H9 (cell line): ENCODE data around the gene LYSMD3. TPM values are rescaled to one million over a fixed set of nuclear protein-coding genes. Genes with fewer than 3 reads are reported as not detected.

ENCODE experiments used
- DNase-seq: peaks from one replicate; pipeline ENCODE4 v3.0.0-alpha.2; 2017
- H2AFZ ChIP-seq: one replicate; pipeline ENCODE4 v1.6.1; 2013; ENCODE audit warnings: mild to moderate bottlenecking, low read length, control low read depth, moderate library complexity
- H2AK5ac ChIP-seq: 2 replicates; pipeline ENCODE4 v1.6.1; 2013; ENCODE audit warnings: low read length, control low read depth, mixed read lengths; ENCODE audit not compliant: insufficient read length
- H2BK120ac ChIP-seq: one replicate; pipeline ENCODE4 v1.6.1; 2013; ENCODE audit warnings: low read depth, mild to moderate bottlenecking, low read length, control low read depth, inconsistent platforms; ENCODE audit not compliant: poor library complexity, severe bottlenecking
- H2BK12ac ChIP-seq: 2 replicates; pipeline ENCODE4 v1.6.1; 2013; ENCODE audit warnings: low read length, control low read depth, mixed read lengths, low read depth; ENCODE audit not compliant: insufficient read length
- H2BK15ac ChIP-seq: 2 replicates; pipeline ENCODE4 v1.6.1; 2013; ENCODE audit warnings: low read depth, low read length, control low read depth
- H2BK20ac ChIP-seq: one replicate; pipeline ENCODE4 v1.6.1; 2013; ENCODE audit warnings: low read depth, mild to moderate bottlenecking, low read length, control low read depth, inconsistent platforms; ENCODE audit not compliant: poor library complexity, severe bottlenecking
- H2BK5ac ChIP-seq: 2 replicates; pipeline ENCODE4 v1.6.1; 2013; ENCODE audit warnings: low read length, control low read depth, mixed read lengths; ENCODE audit not compliant: insufficient read length
- H3K14ac ChIP-seq: 2 replicates; pipeline ENCODE4 v1.6.1; 2013; ENCODE audit warnings: low read length, control low read depth; ENCODE audit not compliant: insufficient read depth
- H3K18ac ChIP-seq: 2 replicates; pipeline ENCODE4 v1.6.1; 2013; ENCODE audit warnings: low read depth, mild to moderate bottlenecking, mixed read lengths, low read length, control low read depth; ENCODE audit not compliant: insufficient read length
- H3K23ac ChIP-seq: 2 replicates; pipeline ENCODE4 v1.6.1; 2013; ENCODE audit warnings: low read length, control low read depth, mixed read lengths, low read depth; ENCODE audit not compliant: insufficient read length
- H3K23me2 ChIP-seq: 2 replicates; pipeline ENCODE4 v1.6.1; 2013; ENCODE audit warnings: low read depth, mild to moderate bottlenecking, mixed read lengths, low read length, control low read depth; ENCODE audit not compliant: insufficient read length, poor library complexity, severe bottlenecking
- H3K27ac ChIP-seq: 2 replicates; pipeline ENCODE4 v1.5.1; 2013; ENCODE audit warnings: low read length, control low read depth, mixed read lengths, low read depth; ENCODE audit not compliant: insufficient read length
- H3K27me3 ChIP-seq: 2 replicates; pipeline ENCODE4 v1.6.1; 2013; ENCODE audit warnings: low read length, control low read depth, inconsistent platforms; ENCODE audit not compliant: insufficient read depth
- H3K4ac ChIP-seq: 2 replicates; pipeline ENCODE4 v1.6.1; 2013; ENCODE audit warnings: low read depth, mild to moderate bottlenecking, control low read depth, inconsistent platforms, low read length, moderate library complexity
- H3K4me1 ChIP-seq: 2 replicates; pipeline ENCODE4 v1.6.1; 2013; ENCODE audit warnings: low read length, control low read depth, inconsistent platforms; ENCODE audit not compliant: insufficient read depth
- H3K4me2 ChIP-seq: 2 replicates; pipeline ENCODE4 v1.6.1; 2013; ENCODE audit warnings: low read length, control low read depth, mixed read lengths; ENCODE audit not compliant: insufficient read length, insufficient read depth
- H3K56ac ChIP-seq: 2 replicates; pipeline ENCODE4 v1.6.1; 2013; ENCODE audit warnings: low read depth, mild to moderate bottlenecking, mixed read lengths, low read length, control low read depth; ENCODE audit not compliant: insufficient read length
- H3K79me1 ChIP-seq: 2 replicates; pipeline ENCODE4 v1.6.1; 2013; ENCODE audit warnings: low read depth, mild to moderate bottlenecking, moderate library complexity, low read length, control low read depth, inconsistent platforms; ENCODE audit not compliant: insufficient read depth, poor library complexity, severe bottlenecking
- H3K79me2 ChIP-seq: 2 replicates; pipeline ENCODE4 v1.6.1; 2013; ENCODE audit warnings: low read length, control low read depth, inconsistent platforms; ENCODE audit not compliant: insufficient read depth
- H3K9ac ChIP-seq: 2 replicates; pipeline ENCODE4 v1.6.1; 2013; ENCODE audit warnings: low read length, control low read depth, mixed read lengths; ENCODE audit not compliant: insufficient read length; ENCODE audit errors: extremely low read depth
- H3K9me3 ChIP-seq: one replicate; pipeline ENCODE4 v1.6.1; 2013; ENCODE audit warnings: low read depth, low read length, inconsistent platforms; ENCODE audit not compliant: control insufficient read depth
- H3T11ph ChIP-seq: one replicate; pipeline ENCODE4 v1.6.1; 2013; ENCODE audit warnings: mild to moderate bottlenecking, low read length, control low read depth, inconsistent platforms
- H4K20me1 ChIP-seq: one replicate; pipeline ENCODE4 v1.6.1; 2013; ENCODE audit not compliant: control insufficient read depth, insufficient read length, insufficient read depth
- H4K5ac ChIP-seq: 2 replicates; pipeline ENCODE4 v1.6.1; 2013; ENCODE audit warnings: low read depth, mild to moderate bottlenecking, mixed read lengths, low read length, control low read depth; ENCODE audit not compliant: insufficient read length
- H4K8ac ChIP-seq: replicated peaks from 2 replicates; pipeline ENCODE4 v1.6.1; 2013; ENCODE audit warnings: low read length, control low read depth, mixed read lengths, low read depth; ENCODE audit not compliant: insufficient read length
- H4K91ac ChIP-seq: 2 replicates; pipeline ENCODE4 v1.6.1; 2013; ENCODE audit warnings: low read depth, mild to moderate bottlenecking, moderate library complexity, mixed read lengths, low read length, control low read depth; ENCODE audit not compliant: insufficient read length
- H3K27ac Mint-ChIP-seq, 3 experiments: 2 replicates in 2 of 3; 3 replicates in 1 of 3; pipeline ENCODE4 v1.8.0; 2020 to 2021; ENCODE audit warnings: mixed read lengths in 3 of 3, mild to moderate bottlenecking in 1 of 3, moderate library complexity in 1 of 3
- H3K27me3 Mint-ChIP-seq: 2 replicates; pipeline ENCODE4 v1.8.0; 2021; ENCODE audit warnings: low read depth, mild to moderate bottlenecking, moderate library complexity, mixed read lengths
- H3K36me3 Mint-ChIP-seq, 3 experiments: 2 replicates in 2 of 3; 3 replicates in 1 of 3; pipeline ENCODE4 v1.8.0; 2020 to 2021; ENCODE audit warnings: low read depth in 3 of 3, mixed read lengths in 3 of 3; ENCODE audit not compliant: insufficient read depth in 1 of 3
- H3K4me1 Mint-ChIP-seq, 2 experiments: 2 replicates each; pipeline ENCODE4 v1.8.0; 2020; ENCODE audit warnings: mixed read lengths in 2 of 2
- H3K4me3 Mint-ChIP-seq, 2 experiments: 2 replicates in 1 of 2; 3 replicates in 1 of 2; pipeline ENCODE4 v1.8.0; 2020 to 2021; ENCODE audit warnings: mild to moderate bottlenecking in 2 of 2, mixed read lengths in 2 of 2, moderate library complexity in 1 of 2
- H3K9me3 Mint-ChIP-seq, 2 experiments: 2 replicates in 1 of 2; 3 replicates in 1 of 2; pipeline ENCODE4 v1.8.0; 2020; ENCODE audit warnings: mild to moderate bottlenecking in 2 of 2, mixed read lengths in 2 of 2, moderate library complexity in 1 of 2
- WGBS: extraction: QIAGEN DNeasy Blood & Tissue Kit; methylation state at CpG from one replicate; pipeline ENCODE4 v1.1.7; 2013; ENCODE audit warnings: missing lambda C conversion rate, low lambda C conversion rate, mixed read lengths; ENCODE audit not compliant: insufficient read length; ENCODE audit errors: extremely low coverage; 5-methylcytosine and 5-hydroxymethylcytosine counted together
- total RNA-seq: library from RNA; stranded (reverse); gene quantifications from 2 replicates; pipeline ENCODE4 v1.2.1, GENCODE V29; 2021
- TF ChIP-seq, protein P1 (sequence below): fragments of 200-600 bp; sonication (generic); conservative IDR thresholded peaks from 3 replicates; pipeline ENCODE4 v1.8.0; 2021; ENCODE audit warnings: antibody characterized with exemption, mild to moderate bottlenecking

LYSMD3 gene
- total RNA-seq, 1 experiment from 2014 or later: 14.0 TPM

- peak overlapping the region in 1 of 3 experiments; percentile 89; a peak in 1 of 7 replicates for H3K27ac Mint-ChIP-seq
- Histone ChIP-seq H3K79me2 (no peaks in the 10 kb centered on the region), H2BK120ac (no peak overlapping the region), H4K8ac (no peak overlapping the region), H4K5ac (no peak overlapping the region), H2AK5ac (no peak overlapping the region), H3T11ph (no peak overlapping the region), H2BK15ac (no peak overlapping the region), H3K9me3 (no peaks in the 10 kb centered on the region), H2BK12ac (no peak overlapping the region), H3K9ac (no peak overlapping the region), H4K20me1 (no peaks in the 10 kb centered on the region), H3K79me1 (no peaks in the 10 kb centered on the region), H3K23me2 (no peaks in the 10 kb centered on the region), H3K18ac (no peak overlapping the region), H3K4ac (no peak overlapping the region), H3K27me3 (no peaks in the 10 kb centered on the region), H3K4me2 (no peak overlapping the region), H3K14ac (no peak overlapping the region), H4K91ac (no peak overlapping the region), H2BK20ac (no peak overlapping the region), H3K4me1 (peaks cover 4% of the 10 kb centered on the region), H2AFZ (no peak overlapping the region), H2BK5ac (no peak overlapping the region), H3K27ac (no peak overlapping the region), H3K56ac (no peak overlapping the region), H3K23ac (no peak overlapping the region)
- H3K27me3 Mint-ChIP-seq: 0 out of 2 replicates have a peak, but pooled peaks cover 1% of the 10 kb centered on the region
- no peaks in the 10 kb centered on the region; a peak in 2 of 5 replicates for H3K9me3 Mint-ChIP-seq
- no CpG with 5 or more reads among the region's 1 CpG for WGBS
- TF ChIP-seq, protein P1, sequence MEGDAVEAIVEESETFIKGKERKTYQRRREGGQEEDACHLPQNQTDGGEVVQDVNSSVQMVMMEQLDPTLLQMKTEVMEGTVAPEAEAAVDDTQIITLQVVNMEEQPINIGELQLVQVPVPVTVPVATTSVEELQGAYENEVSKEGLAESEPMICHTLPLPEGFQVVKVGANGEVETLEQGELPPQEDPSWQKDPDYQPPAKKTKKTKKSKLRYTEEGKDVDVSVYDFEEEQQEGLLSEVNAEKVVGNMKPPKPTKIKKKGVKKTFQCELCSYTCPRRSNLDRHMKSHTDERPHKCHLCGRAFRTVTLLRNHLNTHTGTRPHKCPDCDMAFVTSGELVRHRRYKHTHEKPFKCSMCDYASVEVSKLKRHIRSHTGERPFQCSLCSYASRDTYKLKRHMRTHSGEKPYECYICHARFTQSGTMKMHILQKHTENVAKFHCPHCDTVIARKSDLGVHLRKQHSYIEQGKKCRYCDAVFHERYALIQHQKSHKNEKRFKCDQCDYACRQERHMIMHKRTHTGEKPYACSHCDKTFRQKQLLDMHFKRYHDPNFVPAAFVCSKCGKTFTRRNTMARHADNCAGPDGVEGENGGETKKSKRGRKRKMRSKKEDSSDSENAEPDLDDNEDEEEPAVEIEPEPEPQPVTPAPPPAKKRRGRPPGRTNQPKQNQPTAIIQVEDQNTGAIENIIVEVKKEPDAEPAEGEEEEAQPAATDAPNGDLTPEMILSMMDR: no peak
- DNase-seq: no peak
- H3K4me1 Mint-ChIP-seq: peaks cover 49 to 50% of the 10 kb centered on the region in 2 experiments
- peaks cover 0 to 4% (median 0%) of the 10 kb centered on the region in 3 experiments; a peak in 2 of 7 replicates for H3K36me3 Mint-ChIP-seq
- no peak overlapping the region for H3K4me3 Mint-ChIP-seq
Observed at GRCh38 chr5:90547072-90547536, 17.7 kb upstream of the LYSMD3 start.
